K562 (cell line): ENCODE results near the gene IQCN. TPM values are rescaled to one million over a fixed set of nuclear protein-coding genes. Genes with fewer than 3 reads are reported as not detected.

Source experiments
- ATAC-seq: fragments of 200-7000 bp; cut with Tn5 transposase; 3 replicates; pipeline ENCODE4 v1.9.1; 2020; ENCODE audit warnings: moderate library complexity
- BruUV-seq: library from RNA; stranded (reverse); fragments of 400-500 nt; replicated peaks from 2 replicates; lab custom pipeline; 2021; lab: Mats Ljungman, UMichigan
- CTCF ChIA-PET: fragments of 300-600 bp; formaldehyde crosslinking; extraction: SDS; loops from one replicate; lab custom pipeline; 2021; ENCODE audit warnings: low intra/inter-chr PET ratio; lab: Yijun Ruan, JAX
- POLR2A ChIA-PET: fragments of 300-600, 350-650 bp; sonication (Branson Sonifier 250); formaldehyde crosslinking; extraction: SDS; loops from one replicate; lab custom pipeline; 2021; ENCODE audit warnings: antibody characterized with exemption, inconsistent platforms; lab: Yijun Ruan, JAX
- DNase-seq, 4 experiments: peaks; one replicate each; pipeline versions ENCODE4 v3.0.0 to v3.0.0-alpha.2; 2011 to 2018; ENCODE audit warnings: low spot score in 3 of 4, mixed read lengths in 3 of 4; ENCODE audit errors: extremely low read depth in 1 of 4
- FAIRE-seq: peaks from 2 replicates; lab custom pipeline; 2011; peaks lifted over from hg19 to GRCh38; lab: Jason Lieb, UNC
- H2AFZ ChIP-seq: 2 replicates; pipeline ENCODE4 v1.6.0; 2011; ENCODE audit warnings: low read depth, low read length, control low read depth, inconsistent platforms
- H3K27ac ChIP-seq: fragments of 200-600 bp; 3 replicates; pipeline ENCODE4 v1.8.0; 2011; ENCODE audit warnings: low read depth, mild to moderate bottlenecking, control low read depth, inconsistent platforms, low read length, moderate library complexity, mixed read lengths; ENCODE audit errors: extremely low read depth
- H3K27me3 ChIP-seq, 2 experiments: fragments of 300-600 bp in 1 of 2; 2 replicates in 1 of 2; 3 replicates in 1 of 2; pipeline versions ENCODE4 v1.6.0 to v1.8.0; 2011; ENCODE audit warnings: inconsistent platforms in 2 of 2, low read length in 2 of 2, mild to moderate bottlenecking in 1 of 2, mixed read lengths in 1 of 2, moderate library complexity in 1 of 2; ENCODE audit not compliant: control insufficient read depth in 2 of 2, insufficient read depth in 2 of 2
- H3K36me3 ChIP-seq: fragments of 300-600 bp; 3 replicates; pipeline ENCODE4 v1.8.0; 2011; ENCODE audit warnings: mild to moderate bottlenecking, low read length, inconsistent platforms; ENCODE audit not compliant: control insufficient read depth, insufficient read depth
- H3K4me1 ChIP-seq, 2 experiments: fragments of 200-600 bp in 1 of 2; replicated peaks in 1 of 2; 2 replicates in 1 of 2; 3 replicates in 1 of 2; pipeline versions ENCODE4 v1.5.1 to v1.8.0; 2011; ENCODE audit warnings: inconsistent platforms in 2 of 2, low read length in 2 of 2, mild to moderate bottlenecking in 1 of 2, mixed read lengths in 1 of 2, moderate library complexity in 1 of 2; ENCODE audit not compliant: control insufficient read depth in 2 of 2, insufficient read depth in 2 of 2
- H3K4me2 ChIP-seq: 2 replicates; pipeline ENCODE4 v1.6.1; 2011; ENCODE audit warnings: low read length, control low read depth, inconsistent platforms, mixed read lengths; ENCODE audit not compliant: insufficient read depth
- H3K4me3 ChIP-seq: fragments of 200-600 bp; sonication (generic), shearing (Covaris generic); 2 replicates; pipeline ENCODE4 v1.5.1; 2016; ENCODE audit warnings: control low read depth, inconsistent platforms
- H3K79me2 ChIP-seq: fragments of 200-600 bp; 3 replicates; pipeline ENCODE4 v1.8.0; 2011; ENCODE audit warnings: low read length, inconsistent platforms; ENCODE audit not compliant: control insufficient read depth, insufficient read depth
- H3K9ac ChIP-seq, 2 experiments: 2 replicates each; pipeline versions ENCODE4 v1.6.0 to v1.6.1; 2011; ENCODE audit warnings: low read depth in 2 of 2, low read length in 2 of 2, control low read depth in 1 of 2, inconsistent platforms in 1 of 2, mild to moderate bottlenecking in 1 of 2, mixed read lengths in 1 of 2; ENCODE audit not compliant: insufficient read depth in 1 of 2
- H3K9me1 ChIP-seq: one replicate; pipeline ENCODE4 v1.6.0; 2011; ENCODE audit warnings: inconsistent platforms, mild to moderate bottlenecking, low read length, moderate library complexity; ENCODE audit not compliant: control insufficient read depth, insufficient read depth
- H3K9me3 ChIP-seq: replicated peaks from 2 replicates; pipeline ENCODE4 v1.5.1; 2011; ENCODE audit warnings: low read depth, low read length, inconsistent platforms; ENCODE audit not compliant: control insufficient read depth, insufficient read depth
- H4K20me1 ChIP-seq: replicated peaks from 2 replicates; pipeline ENCODE4 v1.6.1; 2011; ENCODE audit warnings: low read length, inconsistent platforms, mixed read lengths; ENCODE audit not compliant: control insufficient read depth, insufficient read depth
- ATF3 ChIP-seq, 2 experiments: fragments of 450-650 bp in 1 of 2; sonication (generic) in 1 of 2; formaldehyde crosslinking in 1 of 2; IDR thresholded peaks in 1 of 2; conservative IDR thresholded peaks in 1 of 2; 2 replicates each; pipeline versions ENCODE4 v1.6.1 to v1.8.1; 2016 to 2023; ENCODE audit warnings: mild to moderate bottlenecking in 2 of 2, moderate library complexity in 2 of 2, inconsistent platforms in 1 of 2, missing genetic modification reagents in 1 of 2
- C11orf30 ChIP-seq: fragments of 450-650 bp; IDR thresholded peaks from 2 replicates; pipeline ENCODE4 v1.6.1; 2016; ENCODE audit warnings: low read depth, mild to moderate bottlenecking
- CTBP1 ChIP-seq: fragments of 450-650 bp; IDR thresholded peaks from 2 replicates; pipeline ENCODE4 v1.6.1; 2016; ENCODE audit warnings: borderline replicate concordance
- FOXK2 ChIP-seq, 2 experiments: fragments of 450-650 bp; IDR thresholded peaks in 1 of 2; conservative IDR thresholded peaks in 1 of 2; 2 replicates each; pipeline ENCODE4 v1.6.1; 2016; ENCODE audit warnings: low read depth in 2 of 2, mild to moderate bottlenecking in 1 of 2
- KDM1A ChIP-seq, 2 experiments: fragments of 450-650 bp; IDR thresholded peaks; 2 replicates each; pipeline ENCODE4 v1.6.1; 2016; ENCODE audit warnings: mild to moderate bottlenecking in 2 of 2
- MAFF ChIP-seq: IDR thresholded peaks from 2 replicates; pipeline ENCODE4 v1.6.1; 2012; ENCODE audit warnings: low read length, improper control_type of control experiment
- MAFG ChIP-seq: fragments of 450-650 bp; conservative IDR thresholded peaks from 2 replicates; pipeline ENCODE4 v1.6.1; 2016; ENCODE audit warnings: missing genetic modification characterization, missing compliant biosample characterization
- RBBP5 ChIP-seq: fragments of 200-600 bp; sonication (generic); IDR thresholded peaks from 2 replicates; pipeline ENCODE4 v1.6.1; 2012; ENCODE audit warnings: borderline replicate concordance, mild to moderate bottlenecking, low read length, control low read depth, inconsistent platforms; ENCODE audit not compliant: insufficient read depth, poor library complexity, severe bottlenecking
- RCOR1 ChIP-seq, 2 experiments: IDR thresholded peaks; 2 replicates each; pipeline ENCODE4 v1.6.1; 2012; ENCODE audit warnings: low read depth in 2 of 2, low read length in 2 of 2, borderline replicate concordance in 1 of 2, improper control_type of control experiment in 1 of 2
- THRB ChIP-seq: fragments of 450-650 bp; formaldehyde crosslinking; conservative IDR thresholded peaks from 2 replicates; pipeline ENCODE4 v1.4.0; 2022; ENCODE audit warnings: mild to moderate bottlenecking, missing genetic modification characterization
- ZNF316 ChIP-seq: fragments of 450-650 bp; IDR thresholded peaks from 2 replicates; pipeline ENCODE4 v1.6.1; 2016
- ZNF407 ChIP-seq: fragments of 450-650 bp; IDR thresholded peaks from 2 replicates; pipeline ENCODE4 v1.6.1; 2016; ENCODE audit warnings: low read depth
- WGBS: fragments of 100-300 bp; shearing (Covaris generic); methylation state at CpG from one replicate; pipeline ENCODE4 v1.1.6; 2016; ENCODE audit warnings: low coverage, mixed read lengths; ENCODE audit not compliant: insufficient coverage; ENCODE audit errors: missing lambda C conversion rate; 5-methylcytosine and 5-hydroxymethylcytosine counted together
- in situ Hi-C: fragments of 300-500 bp; cut with MboI; formaldehyde crosslinking; loops from 4 replicates; pipeline ENCODE4 v1.15.0; 2018; ENCODE audit warnings: inconsistent platforms, mixed read lengths
- intact Hi-C: fragments of 100-400 bp; cut with micrococcal nuclease; formaldehyde crosslinking; loops from 2 replicates; pipeline ENCODE4 v1.14.2; 2022
- polyA plus RNA-seq, 8 experiments: library from polyadenylated mRNA; depleted of rRNA in 4 of 8; stranded (reverse) in 5 of 8; unstranded in 3 of 8; fragments of >200 nt; fragmentation: Nextera tagmentation in 2 of 8; fragmentation: Illumina TruSeq in 1 of 8; extraction: Ambion mirVana in 2 of 8; extraction: Trizol in 1 of 8; gene quantifications; 2 replicates each; pipeline versions ENCODE4 v1.2.1 to v1.2.3, GENCODE V29; 2011 to 2014; ENCODE audit warnings: inconsistent platforms in 1 of 8, missing spikeins in 1 of 8
- total RNA-seq, 7 experiments: library from RNA; depleted of rRNA in 6 of 7; stranded (reverse); fragments of >200 nt in 6 of 7; fragmentation: Illumina TruSeq in 2 of 7; extraction: Trizol in 2 of 7; gene quantifications; 2 replicates each; pipeline versions ENCODE4 v1.2.1 to v1.2.3, GENCODE V29; 2011 to 2021; ENCODE audit warnings: low replicate concordance in 1 of 7

Gene IQCN
- total and polyA plus RNA-seq, 9 of the 15 experiments (the other 6 are each of a cell fraction or from before 2014, with no cell fraction given): 0.01 to 0.07 (median 0.04) TPM; not detected in 3

GRCh38 chr19:18294467-18294864 is 20.2 kb upstream of the IQCN start:
- H3K79me2 ChIP-seq: peaks cover 19% of the 10 kb centered on the region; the same call in 2 of the 3 replicates
- FAIRE-seq: no peak
- CTCF ChIA-PET: no interaction called here
- no peak overlapping the region for H3K4me3 ChIP-seq
- H3K27me3 ChIP-seq: no peaks in the 10 kb centered on the region
- H3K9ac ChIP-seq: peak overlapping the region; percentile 98 to 99; a peak in 3 of 4 replicates
- H3K36me3 ChIP-seq: no peaks in the 10 kb centered on the region
- no TSS peak for BruUV-seq
- H3K27ac ChIP-seq: no peak overlapping the region
- no peak overlapping the region for H2AFZ ChIP-seq
- no peak for ATAC-seq
- H4K20me1 ChIP-seq: no peaks in the 10 kb centered on the region
- no peaks in the 10 kb centered on the region for H3K9me1 ChIP-seq
- POLR2A ChIA-PET: no interaction called here
- WGBS: 73% methylated on average over 9 of the region's 9 CpGs
- no peaks in the 10 kb centered on the region for H3K9me3 ChIP-seq
- 0 out of 2 replicates have a peak overlapping the region, but pooled peaks have one; percentile 100 for H3K4me2 ChIP-seq
- peaks cover 33 to 56% of the 10 kb centered on the region in 2 experiments for H3K4me1 ChIP-seq
- peak in 2 of 4 experiments; percentile 15 to 31 for DNase-seq
- intact Hi-C loops (no loop called here), in situ Hi-C loops (no loop called here)
- TF ChIP-seq MAFG (tag) (peak; percentile 52), RBBP5 (peak; percentile 27), KDM1A (IDR thresholded peaks at IDR 0.05) (peak in 1 of 2 experiments; percentile 43; a peak in 2 of 4 replicates), RCOR1 (IDR thresholded peaks at IDR 0.05; ENCODE audit: borderline replicate concordance in 1 of 2, low read depth in 2 of 2, low read length in 2 of 2) (peak in 1 of 2 experiments; percentile 71; a peak in 2 of 4 replicates), ATF3 (IDR thresholded peaks at IDR 0.05) (0 out of 2 replicates have a peak, but pooled peaks have one; percentile 12), ATF3 (CRISPR knock-in tag; conservative IDR thresholded peaks at IDR 0.05) (no peak), THRB (CRISPR knock-in tag) (no peak), C11orf30 (peak; percentile 88), MAFF (peak; percentile 26; the same call in 1 of the 2 replicates), FOXK2 (conservative IDR thresholded peaks at IDR 0.05 in 1 of 2, IDR thresholded peaks at IDR 0.05 in 1 of 2; ENCODE audit: low read depth in 2 of 2) (no peak), CTBP1 (peak; percentile 80), ZNF407 (no peak), ZNF316 (peak; percentile 90)
